Suprapubic skin (tissue), 3 donors: ENCODE results near the gene ABHD4.

Experiments
- EP300 ChIP-seq: sonication (generic); formaldehyde crosslinking; IDR thresholded peaks from one replicate; pipeline ENCODE4 v1.6.1; 2017; ENCODE audit warnings: antibody characterized with exemption
- POLR2A ChIP-seq, 2 donors: fragments of 450-650 bp; IDR thresholded peaks; one replicate each; pipeline ENCODE4 v1.6.1; 2017; ENCODE audit warnings: antibody characterized with exemption in 2 of 2, mild to moderate bottlenecking in 2 of 2, moderate library complexity in 2 of 2
- TF ChIP-seq, protein P1 (sequence below), 2 donors: fragments of 200-600 bp in 1 of 2; fragments of 450-650 bp in 1 of 2; sonication (generic) in 1 of 2; IDR thresholded peaks; one replicate each; pipeline ENCODE4 v1.5.1; 2016 to 2019; ENCODE audit warnings: antibody characterized with exemption in 2 of 2, mild to moderate bottlenecking in 1 of 2, moderate library complexity in 1 of 2

DNA sequence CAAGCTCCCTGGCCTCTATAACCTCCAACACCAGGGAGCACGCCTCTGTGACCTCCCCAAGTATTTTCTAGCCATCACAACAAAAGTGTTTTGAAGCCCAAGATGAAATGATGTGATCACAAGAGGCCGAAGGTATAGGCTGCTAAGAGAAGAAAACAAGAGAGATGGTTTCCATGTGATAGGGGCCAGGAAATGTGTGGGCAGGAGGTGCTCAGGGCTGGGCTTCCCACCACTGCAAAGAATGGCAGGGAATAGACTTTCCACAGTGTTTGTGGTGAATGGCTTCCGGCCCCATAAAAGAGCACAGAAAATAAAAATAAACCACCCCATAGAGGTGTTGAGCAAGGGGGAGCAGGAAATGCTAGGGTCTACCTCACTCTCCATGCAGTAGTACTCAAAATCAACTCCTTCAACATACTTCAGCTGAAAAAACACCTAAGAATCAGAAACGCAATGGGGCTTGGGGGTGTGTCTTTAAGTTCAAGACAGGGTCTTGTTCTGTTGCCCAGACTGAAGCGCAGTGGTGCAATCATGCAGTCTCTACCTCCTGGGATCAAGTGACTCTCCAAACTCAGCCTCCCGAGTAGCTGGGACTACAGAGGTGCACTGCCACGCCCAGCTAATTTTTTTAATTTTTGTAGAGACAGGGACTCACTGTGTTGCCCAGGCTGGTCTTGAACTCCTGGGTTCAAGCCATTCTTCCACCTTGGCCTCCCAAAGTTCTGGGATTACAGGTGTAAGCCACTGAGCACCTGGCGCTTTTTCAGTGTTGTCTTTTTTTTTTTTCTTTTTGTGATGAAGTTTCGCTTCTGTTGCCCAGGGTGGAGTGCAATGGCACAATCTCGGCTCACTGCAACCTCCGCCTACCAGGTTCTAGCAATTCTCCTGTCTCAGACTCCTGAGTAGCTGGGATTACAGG, 36.2 kb upstream of the ABHD4 start:
- TF ChIP-seq POLR2A (IDR thresholded peaks at IDR 0.05) (no peak), EP300 (no peak)
- TF ChIP-seq, protein P1, sequence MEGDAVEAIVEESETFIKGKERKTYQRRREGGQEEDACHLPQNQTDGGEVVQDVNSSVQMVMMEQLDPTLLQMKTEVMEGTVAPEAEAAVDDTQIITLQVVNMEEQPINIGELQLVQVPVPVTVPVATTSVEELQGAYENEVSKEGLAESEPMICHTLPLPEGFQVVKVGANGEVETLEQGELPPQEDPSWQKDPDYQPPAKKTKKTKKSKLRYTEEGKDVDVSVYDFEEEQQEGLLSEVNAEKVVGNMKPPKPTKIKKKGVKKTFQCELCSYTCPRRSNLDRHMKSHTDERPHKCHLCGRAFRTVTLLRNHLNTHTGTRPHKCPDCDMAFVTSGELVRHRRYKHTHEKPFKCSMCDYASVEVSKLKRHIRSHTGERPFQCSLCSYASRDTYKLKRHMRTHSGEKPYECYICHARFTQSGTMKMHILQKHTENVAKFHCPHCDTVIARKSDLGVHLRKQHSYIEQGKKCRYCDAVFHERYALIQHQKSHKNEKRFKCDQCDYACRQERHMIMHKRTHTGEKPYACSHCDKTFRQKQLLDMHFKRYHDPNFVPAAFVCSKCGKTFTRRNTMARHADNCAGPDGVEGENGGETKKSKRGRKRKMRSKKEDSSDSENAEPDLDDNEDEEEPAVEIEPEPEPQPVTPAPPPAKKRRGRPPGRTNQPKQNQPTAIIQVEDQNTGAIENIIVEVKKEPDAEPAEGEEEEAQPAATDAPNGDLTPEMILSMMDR (IDR thresholded peaks at IDR 0.05) = no peak
